Fibroblast of peridontal ligament (primary cell): ENCODE data around the gene KTN1.

Source experiments
- DNase-seq: peaks from one replicate; pipeline ENCODE4 v3.0.0-alpha.2; 2010; ENCODE audit errors: extremely low read depth

The KTN1 gene

DNA sequence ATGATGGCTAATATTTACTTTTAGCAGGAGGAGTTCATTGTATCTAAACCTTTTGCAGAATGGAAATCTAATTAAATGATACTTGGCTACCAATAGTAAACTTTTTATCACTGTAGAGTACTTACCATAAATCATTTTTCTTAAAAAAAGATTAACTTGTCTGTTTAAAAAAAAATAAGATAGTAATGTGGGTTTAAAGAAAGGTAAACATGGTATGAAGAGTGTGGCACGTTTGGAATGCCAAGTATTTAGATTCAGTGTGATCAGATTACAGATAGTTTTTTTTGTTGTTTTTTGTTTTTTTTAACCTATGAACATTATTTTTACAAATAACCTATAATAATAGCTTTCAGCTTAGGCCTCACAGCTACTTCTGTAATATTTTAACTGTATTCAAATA is 25.8 kb downstream of the KTN1 start:
- no peak for DNase-seq

DNA sequence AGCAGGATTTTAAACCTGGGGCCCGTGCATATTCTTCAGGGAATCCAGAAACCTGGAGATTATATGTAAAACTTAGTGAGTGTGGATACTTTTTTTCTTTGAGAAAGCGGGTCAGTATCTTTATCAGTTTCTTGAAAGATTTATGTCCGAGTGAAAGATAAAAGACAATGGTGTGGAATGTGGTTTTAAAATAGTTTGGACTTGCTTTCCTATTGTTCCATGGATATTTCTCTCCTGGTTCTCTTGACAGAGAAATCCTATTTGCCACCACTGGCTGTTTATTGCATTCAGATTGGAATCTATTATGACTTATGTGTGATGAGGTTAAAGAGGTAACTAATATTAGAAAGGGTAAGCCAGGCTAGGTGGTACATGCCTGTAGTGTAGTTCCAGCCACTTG is 27.4 kb downstream of the KTN1 start:
- no peak for DNase-seq

DNA sequence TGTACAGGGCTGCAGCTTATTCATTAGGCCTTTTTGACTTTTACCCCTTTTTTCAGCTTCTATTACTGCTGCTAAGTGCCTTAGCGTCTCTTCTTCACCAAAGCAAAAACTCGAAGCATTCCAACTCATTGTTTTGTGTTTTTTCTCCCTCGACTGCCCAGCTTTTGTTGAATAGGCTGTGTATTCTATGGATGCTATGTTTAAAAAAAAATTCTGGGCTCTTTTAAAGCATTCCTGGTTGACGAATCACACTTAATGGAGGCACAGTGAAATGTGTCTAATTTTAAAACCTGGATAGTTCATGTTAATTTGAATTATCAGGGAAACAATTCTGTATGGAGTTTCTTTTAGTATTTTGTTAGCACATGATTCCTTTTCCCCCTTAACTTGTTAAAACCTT is 29.7 kb downstream of the KTN1 start:
- peak; percentile 64 for DNase-seq

DNA sequence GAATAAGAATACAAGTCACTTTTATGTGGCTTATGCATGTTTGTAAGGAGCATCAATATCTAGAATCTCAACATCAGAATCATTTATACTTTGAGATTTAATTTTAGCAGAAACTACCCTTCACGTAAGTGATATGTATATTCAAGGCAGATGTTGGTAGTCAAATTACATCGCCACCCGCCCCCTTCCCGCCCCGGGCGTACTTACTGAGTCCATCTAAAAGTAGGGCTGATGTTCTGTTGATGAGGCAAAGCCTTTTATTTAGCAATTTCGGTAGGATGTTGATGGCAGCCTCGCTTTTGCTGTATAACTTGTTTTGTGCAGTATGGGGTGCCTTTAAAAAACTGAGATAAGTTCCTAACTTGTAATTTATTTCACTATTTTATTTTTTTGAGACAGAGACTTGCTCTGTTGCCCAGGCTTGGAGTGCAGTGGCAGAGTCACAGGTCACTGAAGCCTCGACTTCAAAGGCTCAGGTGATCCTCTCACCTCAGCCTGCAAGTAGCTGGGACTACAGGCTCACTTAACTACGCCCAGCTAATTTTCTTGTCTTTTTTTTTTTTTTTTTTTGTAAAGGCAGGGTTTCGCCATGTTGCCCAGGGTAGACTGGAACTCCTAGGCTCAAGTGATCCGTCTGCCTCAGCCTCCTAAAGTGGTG is 30.8 kb downstream of the KTN1 start:
- DNase-seq: no peak

DNA sequence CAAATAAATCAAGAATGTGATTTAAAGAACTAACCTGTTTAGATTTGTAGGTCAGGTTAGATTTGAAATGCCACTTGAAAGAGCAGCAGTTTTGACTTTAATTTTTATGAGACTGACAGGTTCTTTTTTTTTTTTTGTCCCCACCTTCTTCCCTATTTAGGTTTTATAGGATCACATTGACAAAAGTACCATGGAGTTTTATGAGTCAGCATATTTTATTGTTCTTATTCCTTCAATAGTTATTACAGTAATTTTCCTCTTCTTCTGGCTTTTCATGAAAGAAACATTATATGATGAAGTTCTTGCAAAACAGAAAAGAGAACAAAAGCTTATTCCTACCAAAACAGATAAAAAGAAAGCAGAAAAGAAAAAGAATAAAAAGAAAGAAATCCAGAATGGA is 31.9 kb downstream of the KTN1 start:
- no peak for DNase-seq

DNA sequence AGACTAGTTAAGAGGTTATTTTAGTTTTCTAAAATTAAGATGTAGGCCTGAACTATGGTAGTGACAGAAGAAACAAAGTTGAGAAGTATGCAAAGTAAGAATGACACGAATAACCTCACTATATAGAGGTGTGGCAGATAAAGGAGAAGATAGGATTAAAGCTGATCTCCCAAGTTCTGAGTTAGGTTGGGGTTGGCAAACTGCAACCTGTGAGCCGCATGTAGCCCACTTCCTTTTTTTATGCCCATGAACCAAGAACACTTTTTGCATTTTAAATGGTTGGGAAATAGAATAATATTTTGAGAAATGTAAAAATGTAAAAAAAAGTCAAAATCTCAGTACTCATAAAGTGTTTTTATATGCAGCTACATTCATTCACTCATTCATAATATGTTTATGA is 34.3 kb downstream of the KTN1 start:
- no peak for DNase-seq

DNA sequence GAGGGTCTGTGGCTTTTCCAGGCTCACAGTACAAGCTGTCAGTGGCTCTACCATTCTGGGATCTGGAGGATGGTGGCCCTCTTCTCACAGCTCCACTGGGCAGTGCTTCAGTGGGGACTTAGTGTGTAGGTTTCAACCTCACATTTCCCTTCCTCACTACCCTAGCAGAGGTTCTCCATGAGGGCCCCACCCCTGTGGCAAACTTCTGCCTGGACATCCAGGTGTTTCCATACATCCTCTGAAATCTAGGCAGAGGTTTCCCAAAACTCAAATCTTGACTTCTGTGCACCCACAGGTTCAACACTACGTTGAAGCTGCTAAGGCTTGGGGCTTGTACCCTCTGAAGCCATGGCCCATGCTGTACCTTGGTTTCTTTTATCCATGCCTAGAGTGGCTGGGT is 40.3 kb downstream of the KTN1 start:
- DNase-seq: no peak

DNA sequence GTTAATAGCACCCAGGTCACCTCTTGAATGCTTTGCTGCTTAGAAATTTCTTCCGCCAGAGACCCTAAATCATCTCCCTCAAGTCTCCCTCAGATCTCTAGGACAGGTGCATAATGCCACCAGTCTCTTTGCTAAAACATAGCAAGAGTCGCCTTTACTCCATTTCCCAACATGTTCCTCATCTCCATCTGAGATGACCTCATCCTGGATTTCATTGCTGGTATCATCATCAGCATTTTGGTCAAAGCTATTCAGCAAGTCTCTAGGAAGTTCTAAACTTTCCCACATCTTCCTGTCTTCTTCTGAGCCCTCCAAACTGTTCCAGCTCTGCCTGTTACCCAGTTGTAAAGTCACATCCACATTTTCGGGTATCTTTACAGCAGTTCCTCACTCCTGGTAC is 41.0 kb downstream of the KTN1 start:
- no peak for DNase-seq

DNA sequence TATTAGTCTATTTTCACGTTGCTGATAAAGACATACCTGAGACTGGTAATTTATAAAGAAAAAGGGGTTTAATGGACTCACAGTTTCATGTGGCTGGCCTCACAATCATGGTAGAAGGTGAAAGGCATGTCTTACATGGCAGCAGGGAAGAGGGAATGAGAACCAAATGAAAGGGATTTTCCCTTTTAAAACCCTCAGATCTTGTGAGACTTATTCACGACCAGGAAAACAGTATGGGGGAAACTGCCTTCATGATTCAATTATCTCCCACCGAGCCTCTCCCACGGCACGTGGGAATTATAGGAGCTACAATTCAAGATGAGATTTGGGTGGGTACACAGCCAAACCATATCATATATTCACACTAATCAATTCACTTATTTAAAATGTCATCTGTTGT is 41.4 kb downstream of the KTN1 start:
- no peak for DNase-seq

DNA sequence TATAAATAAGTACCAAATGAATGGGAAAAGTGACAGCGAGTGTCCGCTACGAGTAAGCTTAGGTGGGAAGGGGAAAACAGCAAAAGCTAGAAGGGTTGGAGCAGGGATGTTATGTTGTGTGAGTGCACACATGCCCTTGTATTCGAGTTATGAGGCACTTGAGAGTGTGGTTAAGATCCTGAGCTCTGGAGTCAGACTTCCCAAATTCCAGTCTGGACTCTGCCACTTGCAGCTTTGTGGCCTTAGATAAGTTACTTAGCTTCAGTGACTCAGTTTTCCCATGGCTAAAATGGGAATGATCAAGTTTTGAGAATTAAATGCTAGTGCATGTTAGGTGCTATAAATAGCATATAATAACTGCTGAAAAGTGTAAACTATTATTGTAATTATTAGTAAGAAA is 44.9 kb downstream of the KTN1 start:
- no peak for DNase-seq

DNA sequence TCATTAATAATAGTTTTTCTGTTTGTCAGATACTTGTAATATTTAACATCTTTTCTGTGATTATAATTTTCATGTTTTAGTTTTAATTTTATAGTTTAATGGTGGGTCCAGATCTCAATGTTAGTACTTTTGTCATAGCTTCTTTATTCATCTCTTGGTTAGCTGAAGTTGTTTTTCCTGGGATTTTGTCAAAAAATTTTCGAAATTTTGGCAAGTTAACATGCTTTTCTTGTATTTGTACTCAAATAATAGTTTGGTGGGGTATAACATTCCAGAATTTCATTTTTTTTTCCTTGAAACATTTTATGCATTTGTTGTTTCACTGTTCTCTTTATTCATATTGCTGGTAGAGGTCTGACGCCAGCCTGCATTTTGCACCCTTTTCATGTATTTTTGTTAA is 45.5 kb downstream of the KTN1 start:
- DNase-seq: peak; percentile 60

DNA sequence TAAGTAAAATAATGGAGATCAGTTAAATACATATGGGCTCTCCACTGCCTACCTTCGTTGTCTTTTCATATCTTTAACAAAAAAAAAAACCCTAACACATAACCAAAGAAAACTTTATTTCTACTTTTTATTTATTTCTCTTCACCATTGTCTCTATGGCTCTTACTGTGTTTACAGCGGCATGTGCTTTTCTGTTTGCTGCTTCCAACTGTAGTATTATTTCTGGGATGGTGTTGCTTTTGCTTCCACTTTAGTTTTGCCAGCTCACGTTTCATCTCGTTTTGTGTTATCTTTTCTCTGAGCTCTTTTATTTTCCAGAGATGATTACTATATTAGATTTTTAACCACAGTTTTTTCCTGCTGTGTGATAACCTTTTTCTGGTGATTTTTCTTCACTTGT is 46.1 kb downstream of the KTN1 start:
- DNase-seq: no peak

DNA sequence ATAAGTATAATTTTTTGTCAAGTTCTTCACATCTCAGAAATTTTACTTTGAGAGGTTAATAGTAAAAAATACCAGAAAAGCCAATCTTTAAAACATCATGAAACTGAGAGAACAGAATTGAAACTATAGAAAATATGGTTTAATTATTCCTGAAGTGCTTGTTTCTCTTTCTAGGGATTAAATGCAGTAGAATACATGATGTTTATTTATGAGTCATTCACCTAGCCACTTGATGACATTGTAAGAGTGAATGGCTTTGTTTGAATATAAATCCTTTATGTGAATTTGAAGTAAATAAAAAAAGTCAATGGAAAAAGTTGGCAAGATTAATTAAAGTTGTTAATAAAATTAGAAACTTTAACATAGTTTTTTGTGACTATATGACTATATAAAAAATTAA is 48.4 kb downstream of the KTN1 start:
- no peak for DNase-seq

DNA sequence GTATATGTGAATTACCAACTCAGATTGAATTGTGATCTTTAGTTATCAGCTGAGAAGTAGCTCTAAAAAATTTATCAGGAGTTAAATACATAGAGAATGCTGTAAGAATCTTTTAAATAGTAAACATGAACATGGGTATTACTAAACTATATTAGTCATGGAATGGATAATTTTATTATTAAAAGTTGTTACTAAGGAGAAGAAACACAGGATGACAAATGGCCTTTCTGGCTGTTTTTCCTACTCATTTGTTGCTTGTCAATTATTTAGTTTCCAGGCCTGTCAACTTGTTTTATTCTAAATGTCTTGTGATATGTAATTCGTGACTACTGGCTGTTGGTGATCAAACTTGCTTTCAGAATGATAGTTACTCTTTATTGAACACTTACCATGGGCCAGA is 58.7 kb downstream of the KTN1 start:
- DNase-seq: no peak

DNA sequence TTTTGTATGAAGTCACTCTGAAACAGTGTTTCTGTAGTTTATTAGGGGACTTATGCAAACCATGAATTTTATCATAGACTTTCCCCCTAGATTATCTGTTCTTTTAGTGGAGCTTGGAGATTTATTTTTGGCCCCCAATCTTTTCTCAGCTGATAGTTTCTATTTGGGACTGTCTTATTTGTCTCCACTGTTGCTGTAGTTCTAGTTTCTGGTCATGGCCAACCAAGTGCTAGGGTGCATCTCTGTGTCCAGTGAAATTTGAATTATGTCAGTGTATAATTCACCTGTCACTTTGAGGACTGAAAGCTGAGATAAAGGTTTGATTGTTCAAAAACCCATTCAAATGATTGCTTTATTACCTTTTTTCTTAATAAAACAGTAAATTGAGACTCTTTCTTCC is 61.3 kb downstream of the KTN1 start:
- no peak for DNase-seq

DNA sequence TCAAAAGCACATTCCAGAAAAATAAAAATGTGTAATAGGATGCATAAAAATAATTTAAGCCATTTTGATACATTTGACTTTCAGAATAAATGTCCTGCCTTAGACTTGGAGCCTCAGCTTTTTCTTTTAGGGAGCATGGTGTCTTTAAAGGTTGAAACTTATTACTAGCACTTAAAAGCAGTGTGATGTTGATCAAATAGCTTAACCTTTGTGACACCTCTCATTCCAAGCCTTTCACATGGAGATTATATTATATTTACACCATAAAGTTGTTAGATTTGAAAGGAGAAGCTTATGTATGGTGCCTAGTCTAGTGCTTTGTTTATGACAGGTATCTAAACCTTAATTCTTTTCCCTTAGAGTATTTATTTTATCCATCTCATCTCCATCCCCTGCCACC is 61.9 kb downstream of the KTN1 start:
- DNase-seq: no peak

DNA sequence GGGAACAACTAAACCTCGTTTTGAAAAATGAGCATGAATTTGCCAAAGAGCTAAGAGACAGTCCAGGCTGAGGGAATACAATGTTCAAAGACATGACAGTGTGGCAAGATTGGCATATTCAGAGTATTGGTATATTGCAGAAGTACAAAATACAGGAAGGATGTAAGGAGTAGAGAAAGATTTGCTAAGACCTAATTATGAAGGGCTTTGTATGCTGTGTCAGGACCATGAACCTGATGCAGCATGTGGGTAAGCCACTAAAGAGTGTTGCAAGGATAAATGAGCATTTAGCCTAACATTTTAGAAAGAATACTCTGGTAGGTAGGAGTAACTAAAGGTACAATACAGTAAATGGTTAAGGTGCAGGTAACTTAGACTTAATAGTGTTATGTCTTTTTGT is 65.1 kb downstream of the KTN1 start:
- DNase-seq: no peak

DNA sequence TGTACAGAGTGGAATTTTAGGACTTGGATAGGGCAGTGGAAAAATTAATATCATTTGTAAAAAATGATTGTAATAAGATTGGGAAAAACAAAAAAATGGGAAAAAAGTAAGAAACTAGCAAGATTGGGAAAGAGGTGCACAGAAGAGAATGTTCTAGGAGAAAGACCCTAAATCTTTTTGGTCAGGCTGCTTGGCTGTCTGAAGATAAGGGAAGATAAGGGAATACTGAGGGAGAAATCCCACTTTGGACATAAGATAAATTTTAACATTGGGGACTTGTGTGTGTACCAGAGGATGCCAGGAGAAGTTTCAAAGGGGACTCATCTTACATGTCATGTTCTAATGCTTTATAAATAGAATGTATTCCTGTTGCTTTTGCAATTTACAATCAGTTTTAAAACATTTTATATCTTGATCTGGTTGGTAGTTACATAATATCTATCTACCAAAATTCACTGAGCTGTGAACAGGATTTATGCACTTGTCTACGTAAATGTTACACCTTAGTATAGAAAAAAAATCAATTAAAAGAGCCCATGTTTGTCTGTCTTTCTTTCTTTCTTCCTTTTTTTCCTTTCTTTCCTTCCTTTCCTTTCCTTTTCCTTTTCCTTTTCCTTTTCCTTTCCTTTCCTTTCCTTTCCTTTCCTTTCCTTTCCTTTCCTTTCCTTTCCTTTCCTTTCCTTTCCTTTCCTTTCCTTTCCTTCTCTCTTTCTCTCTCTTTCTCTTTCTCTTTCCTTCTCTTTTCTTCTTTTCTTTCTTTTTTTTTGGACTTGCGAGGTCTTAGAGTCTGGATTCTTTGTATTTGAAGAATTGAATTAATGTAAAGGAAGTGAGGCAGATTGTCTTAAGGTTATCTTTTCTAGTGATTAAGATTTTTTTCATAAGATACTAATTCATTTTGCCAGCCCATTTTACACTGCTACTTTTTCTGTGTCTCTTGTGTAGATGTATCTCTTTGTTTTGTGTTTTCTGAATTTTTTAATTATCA is 66.1 kb downstream of the KTN1 start:
- DNase-seq: no peak

DNA sequence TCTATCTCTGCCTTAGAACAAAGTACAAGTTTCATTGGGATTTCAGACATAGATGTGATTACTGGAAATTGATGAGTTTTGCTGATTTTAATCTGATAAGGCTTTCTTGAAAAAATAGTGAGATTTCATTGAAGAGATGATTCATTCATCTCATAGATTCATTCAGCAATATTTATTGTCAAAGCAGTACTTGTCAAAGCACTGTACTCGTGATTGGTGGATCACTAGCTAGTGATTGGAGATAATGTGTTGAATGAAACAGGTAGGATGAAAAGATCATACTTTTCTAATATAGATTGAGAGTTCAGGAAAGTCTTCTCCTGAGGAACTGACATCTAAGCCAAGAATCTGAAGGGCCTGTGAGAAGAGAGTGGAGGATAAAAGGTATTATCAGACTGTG is 71.0 kb downstream of the KTN1 start:
- no peak for DNase-seq

DNA sequence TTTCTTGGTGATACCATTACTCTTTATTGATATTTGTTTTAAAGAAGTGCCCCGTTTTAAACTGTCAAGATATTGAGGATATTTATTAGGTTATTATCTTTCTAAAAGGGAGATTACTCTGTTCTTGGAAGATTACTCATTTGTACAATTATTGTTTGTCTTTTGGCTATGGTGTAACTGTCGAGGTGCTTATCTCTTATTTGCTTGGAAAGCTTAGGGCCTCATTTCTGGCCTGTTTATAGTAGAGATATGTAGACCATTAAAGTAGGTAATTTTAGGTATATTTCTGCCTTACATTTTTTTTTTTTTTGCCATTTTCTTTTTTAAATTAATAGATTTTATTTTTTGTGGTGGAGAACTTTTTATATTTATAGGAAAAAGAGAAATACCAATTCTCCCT is 74.2 kb downstream of the KTN1 start:
- DNase-seq: no peak

DNA sequence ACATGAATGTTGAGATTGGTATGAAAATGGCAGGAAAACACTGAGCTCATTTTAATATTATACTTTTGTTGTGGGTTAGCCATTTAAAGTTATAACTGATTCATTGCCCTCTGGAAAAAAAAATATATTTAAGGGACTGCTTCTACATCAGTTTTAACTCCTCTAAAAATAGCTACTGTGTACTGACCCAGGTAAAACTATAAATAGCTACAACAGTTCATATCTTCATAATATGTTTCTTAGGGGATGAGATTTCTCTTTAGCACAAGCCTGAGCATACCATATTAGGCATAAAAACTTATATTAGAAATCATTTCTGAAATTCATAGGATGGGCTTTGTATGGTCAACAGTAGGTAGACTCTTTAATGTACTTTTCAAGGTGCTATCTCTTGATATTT is 81.0 kb downstream of the KTN1 start:
- no peak for DNase-seq

DNA sequence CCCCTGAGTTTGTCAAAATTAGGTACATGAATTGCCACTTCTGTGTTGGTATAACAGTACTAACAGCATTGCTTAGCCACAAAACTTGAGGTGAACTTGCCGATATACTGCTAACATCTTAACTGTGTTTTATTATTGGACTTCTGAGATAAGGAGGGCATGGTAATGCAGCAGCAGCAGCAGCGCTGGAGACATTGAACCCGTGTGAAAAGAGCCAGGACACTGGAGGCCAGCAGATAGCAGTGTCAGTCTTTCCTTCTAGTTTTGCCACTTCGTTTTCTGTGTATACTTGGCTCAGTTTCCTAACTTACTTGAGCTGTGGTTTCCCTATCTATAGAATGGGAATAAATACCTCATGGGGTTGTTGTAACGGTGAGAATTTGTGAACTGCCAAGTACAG is 82.7 kb downstream of the KTN1 start:
- no peak for DNase-seq

DNA sequence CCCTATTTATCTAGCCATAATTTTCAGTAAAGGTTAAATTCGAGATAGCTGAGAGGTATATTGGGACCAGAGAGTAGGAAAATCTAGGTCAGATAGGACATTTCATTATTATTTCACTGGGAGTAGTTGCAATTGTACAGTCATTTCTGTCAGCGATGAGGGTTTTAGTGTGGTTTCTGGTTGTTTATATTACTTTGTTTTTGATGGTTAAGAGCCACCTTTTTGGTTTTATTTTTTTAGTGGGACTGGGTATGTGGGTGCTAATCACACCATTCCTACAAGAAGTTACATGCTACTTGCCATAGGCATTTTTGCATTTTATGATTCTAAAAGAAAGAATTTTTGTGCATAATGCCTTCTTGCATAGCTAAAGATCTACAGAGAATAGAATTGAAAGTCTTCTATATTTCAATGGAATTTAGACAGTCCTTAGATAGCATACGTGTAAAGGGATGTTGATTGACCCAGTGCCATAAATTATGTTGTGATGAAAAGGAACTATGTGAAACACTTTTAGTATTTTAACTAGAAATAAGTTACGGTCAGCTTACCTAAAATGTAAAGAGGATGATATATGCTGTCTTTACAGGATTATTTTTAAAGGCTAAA is 85.2 kb downstream of the KTN1 start:
- DNase-seq: peak; percentile 12
